ENCODE results near the gene IL20RB. TPM values are rescaled to one million over a fixed set of nuclear protein-coding genes. Genes with fewer than 3 reads are reported as not detected.

IL20RB gene
- total and polyA plus RNA-seq, 2 of the 13 experiments (the other 11 are each of a cell fraction or from before 2014, with no cell fraction given) = 0.22 to 0.32 TPM

GRCh38 chr3:137039570-137039969 is 81.8 kb downstream of the IL20RB start:
- no peak for FAIRE-seq
- H3K27me3 ChIP-seq (ENCODE audit: control insufficient read depth in 1 of 2, insufficient read depth in 2 of 2, low read length in 2 of 2) = no peaks in the 10 kb centered on the region
- CTCF ChIA-PET (ENCODE audit: low intra/inter-chr PET ratio, low total read pairs) = no interaction called here
- DNase-seq (ENCODE audit: low spot score) = no peak
- H3K4me1 ChIP-seq (ENCODE audit: insufficient read depth, low read length) = no peaks in the 10 kb centered on the region
- H2AFZ ChIP-seq (ENCODE audit: low read length) = no peak overlapping the region
- in situ Hi-C loops (cut with HindIII; ENCODE audit: extremely low pct_ligation_motif_present, low pct_unique_long_range_greater_than_20kb) (no loop called here), intact Hi-C loops (cut with micrococcal nuclease; ENCODE audit: unreplicated experiment) (no loop called here)
- no peak overlapping the region for H3K4me3 ChIP-seq (replicated peaks in 1 of 3; ENCODE audit: insufficient read depth in 1 of 3, low read depth in 2 of 3, low read length in 3 of 3)
- no peak for ATAC-seq
- H4K20me1 ChIP-seq (ENCODE audit: insufficient read depth, low read length) = no peaks in the 10 kb centered on the region
- no peaks in the 10 kb centered on the region for H3K9me3 ChIP-seq (ENCODE audit: low read length)
- H3K79me2 ChIP-seq (ENCODE audit: insufficient read depth, low read length) = no peaks in the 10 kb centered on the region
- BruUV-seq (replicated peaks) = no TSS peak
- POLR2A ChIA-PET = no interaction called here
- no peak overlapping the region for H3K4me2 ChIP-seq (ENCODE audit: low read depth, low read length)
- no peak overlapping the region for H3K27ac ChIP-seq (ENCODE audit: extremely low read length, insufficient read depth, low read length)
- H3K9ac ChIP-seq (ENCODE audit: insufficient read depth, low read depth, low read length) = no peak overlapping the region
- H3K36me3 ChIP-seq (replicated peaks in 1 of 2; ENCODE audit: control insufficient read depth in 1 of 2, insufficient read depth in 2 of 2, low read length in 2 of 2) = no peaks in the 10 kb centered on the region
- TF ChIP-seq KDM5A (IDR thresholded peaks at IDR 0.05; ENCODE audit: borderline replicate concordance, low read length) (no peak), ZNF687 (CRISPR knock-in tag; IDR thresholded peaks at IDR 0.05) (no peak), SMYD3 (CRISPR knock-in tag; IDR thresholded peaks at IDR 0.05) (no peak), TCF7 (IDR thresholded peaks at IDR 0.05; ENCODE audit: low read depth) (peak; percentile 48; the same call in 1 of the 2 replicates), KIAA2018 (CRISPR knock-in tag; IDR thresholded peaks at IDR 0.05; ENCODE audit: borderline replicate concordance) (no peak), CEBPG (CRISPR knock-in tag; IDR thresholded peaks at IDR 0.05) (peak; percentile 41; the same call in 1 of the 2 replicates), ETV5 (CRISPR knock-in tag; IDR thresholded peaks at IDR 0.05; ENCODE audit: borderline replicate concordance) (peak; percentile 32; the same call in 1 of the 2 replicates), RARA (CRISPR knock-in tag; IDR thresholded peaks at IDR 0.05) (no peak), FOXA3 (CRISPR knock-in tag; IDR thresholded peaks at IDR 0.05) (peak; percentile 16; the same call in 1 of the 2 replicates), CEBPB (IDR thresholded peaks at IDR 0.05; ENCODE audit: borderline replicate concordance, low read depth, low read length) (peak; percentile 73; the same call in 1 of the 2 replicates), ZNF205 (CRISPR knock-in tag; IDR thresholded peaks at IDR 0.05) (no peak), TBL1XR1 (IDR thresholded peaks at IDR 0.05; ENCODE audit: borderline replicate concordance, low read length, partially characterized antibody) (no peak), ZNF569 (CRISPR knock-in tag; IDR thresholded peaks at IDR 0.05; ENCODE audit: borderline replicate concordance) (no peak), RAD21 (CRISPR knock-in tag; IDR thresholded peaks at IDR 0.05) (no peak)

All from HepG2 (cell line).